ENCODE data around the gene TRIM24. TPM values are rescaled to one million over a fixed set of nuclear protein-coding genes. Genes with fewer than 3 reads are reported as not detected.

Gene TRIM24
- total and polyA plus RNA-seq, 2 of the 13 experiments (the other 11 are each of a cell fraction or from before 2014, with no cell fraction given), result 100 to 106 TPM

DNA sequence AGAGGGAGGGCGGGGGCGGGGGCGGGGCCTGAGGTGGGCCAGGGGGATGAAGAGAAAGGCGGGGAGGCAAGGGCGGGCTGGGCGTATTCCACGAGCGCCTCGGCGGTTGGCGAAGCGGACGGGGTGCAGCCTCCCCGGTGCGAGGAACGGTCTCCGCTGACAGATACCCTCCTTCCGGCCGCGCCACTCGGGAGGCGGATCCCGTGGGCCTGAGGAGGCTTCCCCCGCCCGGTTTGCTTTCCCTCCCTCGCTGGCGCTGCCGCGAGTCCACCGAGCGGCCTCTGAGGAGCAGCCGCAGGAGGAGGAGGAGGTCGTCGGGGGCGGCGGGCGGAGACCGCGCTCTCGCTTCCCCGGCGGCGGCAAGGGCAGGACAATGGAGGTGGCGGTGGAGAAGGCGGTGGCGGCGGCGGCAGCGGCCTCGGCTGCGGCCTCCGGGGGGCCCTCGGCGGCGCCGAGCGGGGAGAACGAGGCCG lies at the start of gene TRIM24 (continued):
- peak; percentile 28; the same call in 1 of the 2 replicates for TF ChIP-seq SNAI1 (CRISPR knock-in tag; IDR thresholded peaks at IDR 0.05; ENCODE audit: borderline replicate concordance)
- TF ChIP-seq ZNF317 (CRISPR knock-in tag; IDR thresholded peaks at IDR 0.05), result peak; percentile 46; the same call in 1 of the 2 replicates
- peak; percentile 68; the same call in 1 of the 2 replicates for TF ChIP-seq DR1 (CRISPR knock-in tag; IDR thresholded peaks at IDR 0.05)
- TF ChIP-seq RNF2 (conservative IDR thresholded peaks at IDR 0.05; ENCODE audit: low read depth), result no peak
- no peak for TF ChIP-seq ELF4 (CRISPR knock-in tag; IDR thresholded peaks at IDR 0.05; ENCODE audit: borderline replicate concordance)
- TF ChIP-seq, protein P1, sequence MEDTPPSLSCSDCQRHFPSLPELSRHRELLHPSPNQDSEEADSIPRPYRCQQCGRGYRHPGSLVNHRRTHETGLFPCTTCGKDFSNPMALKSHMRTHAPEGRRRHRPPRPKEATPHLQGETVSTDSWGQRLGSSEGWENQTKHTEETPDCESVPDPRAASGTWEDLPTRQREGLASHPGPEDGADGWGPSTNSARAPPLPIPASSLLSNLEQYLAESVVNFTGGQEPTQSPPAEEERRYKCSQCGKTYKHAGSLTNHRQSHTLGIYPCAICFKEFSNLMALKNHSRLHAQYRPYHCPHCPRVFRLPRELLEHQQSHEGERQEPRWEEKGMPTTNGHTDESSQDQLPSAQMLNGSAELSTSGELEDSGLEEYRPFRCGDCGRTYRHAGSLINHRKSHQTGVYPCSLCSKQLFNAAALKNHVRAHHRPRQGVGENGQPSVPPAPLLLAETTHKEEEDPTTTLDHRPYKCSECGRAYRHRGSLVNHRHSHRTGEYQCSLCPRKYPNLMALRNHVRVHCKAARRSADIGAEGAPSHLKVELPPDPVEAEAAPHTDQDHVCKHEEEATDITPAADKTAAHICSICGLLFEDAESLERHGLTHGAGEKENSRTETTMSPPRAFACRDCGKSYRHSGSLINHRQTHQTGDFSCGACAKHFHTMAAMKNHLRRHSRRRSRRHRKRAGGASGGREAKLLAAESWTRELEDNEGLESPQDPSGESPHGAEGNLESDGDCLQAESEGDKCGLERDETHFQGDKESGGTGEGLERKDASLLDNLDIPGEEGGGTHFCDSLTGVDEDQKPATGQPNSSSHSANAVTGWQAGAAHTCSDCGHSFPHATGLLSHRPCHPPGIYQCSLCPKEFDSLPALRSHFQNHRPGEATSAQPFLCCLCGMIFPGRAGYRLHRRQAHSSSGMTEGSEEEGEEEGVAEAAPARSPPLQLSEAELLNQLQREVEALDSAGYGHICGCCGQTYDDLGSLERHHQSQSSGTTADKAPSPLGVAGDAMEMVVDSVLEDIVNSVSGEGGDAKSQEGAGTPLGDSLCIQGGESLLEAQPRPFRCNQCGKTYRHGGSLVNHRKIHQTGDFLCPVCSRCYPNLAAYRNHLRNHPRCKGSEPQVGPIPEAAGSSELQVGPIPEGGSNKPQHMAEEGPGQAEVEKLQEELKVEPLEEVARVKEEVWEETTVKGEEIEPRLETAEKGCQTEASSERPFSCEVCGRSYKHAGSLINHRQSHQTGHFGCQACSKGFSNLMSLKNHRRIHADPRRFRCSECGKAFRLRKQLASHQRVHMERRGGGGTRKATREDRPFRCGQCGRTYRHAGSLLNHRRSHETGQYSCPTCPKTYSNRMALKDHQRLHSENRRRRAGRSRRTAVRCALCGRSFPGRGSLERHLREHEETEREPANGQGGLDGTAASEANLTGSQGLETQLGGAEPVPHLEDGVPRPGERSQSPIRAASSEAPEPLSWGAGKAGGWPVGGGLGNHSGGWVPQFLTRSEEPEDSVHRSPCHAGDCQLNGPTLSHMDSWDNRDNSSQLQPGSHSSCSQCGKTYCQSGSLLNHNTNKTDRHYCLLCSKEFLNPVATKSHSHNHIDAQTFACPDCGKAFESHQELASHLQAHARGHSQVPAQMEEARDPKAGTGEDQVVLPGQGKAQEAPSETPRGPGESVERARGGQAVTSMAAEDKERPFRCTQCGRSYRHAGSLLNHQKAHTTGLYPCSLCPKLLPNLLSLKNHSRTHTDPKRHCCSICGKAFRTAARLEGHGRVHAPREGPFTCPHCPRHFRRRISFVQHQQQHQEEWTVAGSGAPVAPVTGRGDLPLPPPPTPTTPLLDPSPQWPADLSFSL (CRISPR knock-in tag; IDR thresholded peaks at IDR 0.05), result no peak
- no peak for TF ChIP-seq ZBTB42 (CRISPR knock-in tag; IDR thresholded peaks at IDR 0.05)
- TF ChIP-seq HNF4G (IDR thresholded peaks at IDR 0.05; ENCODE audit: borderline replicate concordance, low read depth, low read length), result no peak
- no peak for TF ChIP-seq HNF4G (CRISPR knock-in tag; IDR thresholded peaks at IDR 0.05; ENCODE audit: borderline replicate concordance, low read depth)
- peak; percentile 77; the same call in 1 of the 2 replicates for TF ChIP-seq ZMYM4 (CRISPR knock-in tag; IDR thresholded peaks at IDR 0.05)
- no peak for TF ChIP-seq ATAD3A (CRISPR knock-in tag; IDR thresholded peaks at IDR 0.05)
- TF ChIP-seq SYNCRIP (IDR thresholded peaks at IDR 0.05; ENCODE audit: insufficient read depth, low read depth, low read length), result no peak
- TF ChIP-seq PHB2 (IDR thresholded peaks at IDR 0.05; ENCODE audit: partially characterized antibody), result no peak
- peak; percentile 56 for TF ChIP-seq ATF3 (CRISPR knock-in tag; IDR thresholded peaks at IDR 0.05)
- peak; percentile 83; the same call in 1 of the 2 replicates for TF ChIP-seq NFKB2 (CRISPR knock-in tag; IDR thresholded peaks at IDR 0.05; ENCODE audit: borderline replicate concordance)
- TF ChIP-seq TFAP4 (IDR thresholded peaks at IDR 0.05; ENCODE audit: borderline replicate concordance, low read depth), result 0 out of 2 replicates have a peak, but pooled peaks have one; percentile 42
- TF ChIP-seq, protein P2, sequence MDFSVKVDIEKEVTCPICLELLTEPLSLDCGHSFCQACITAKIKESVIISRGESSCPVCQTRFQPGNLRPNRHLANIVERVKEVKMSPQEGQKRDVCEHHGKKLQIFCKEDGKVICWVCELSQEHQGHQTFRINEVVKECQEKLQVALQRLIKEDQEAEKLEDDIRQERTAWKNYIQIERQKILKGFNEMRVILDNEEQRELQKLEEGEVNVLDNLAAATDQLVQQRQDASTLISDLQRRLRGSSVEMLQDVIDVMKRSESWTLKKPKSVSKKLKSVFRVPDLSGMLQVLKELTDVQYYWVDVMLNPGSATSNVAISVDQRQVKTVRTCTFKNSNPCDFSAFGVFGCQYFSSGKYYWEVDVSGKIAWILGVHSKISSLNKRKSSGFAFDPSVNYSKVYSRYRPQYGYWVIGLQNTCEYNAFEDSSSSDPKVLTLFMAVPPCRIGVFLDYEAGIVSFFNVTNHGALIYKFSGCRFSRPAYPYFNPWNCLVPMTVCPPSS (IDR thresholded peaks at IDR 0.05), result no peak
- no peak; the same call in 1 of the 2 replicates for TF ChIP-seq REPIN1 (CRISPR knock-in tag; IDR thresholded peaks at IDR 0.05; ENCODE audit: borderline replicate concordance, low read depth)
- no peak for TF ChIP-seq ZSCAN29 (CRISPR knock-in tag; conservative IDR thresholded peaks at IDR 0.05)
- TF ChIP-seq RFX1 (IDR thresholded peaks at IDR 0.05), result no peak
- TF ChIP-seq MEIS1 (CRISPR knock-in tag; IDR thresholded peaks at IDR 0.05; ENCODE audit: borderline replicate concordance), result 0 out of 2 replicates have a peak, but pooled peaks have one; percentile 34
- TF ChIP-seq ZNF160 (CRISPR knock-in tag; IDR thresholded peaks at IDR 0.05), result peak; percentile 68; the same call in 1 of the 2 replicates
- TF ChIP-seq CHD2 (IDR thresholded peaks at IDR 0.05; ENCODE audit: low read depth, low read length), result no peak
